T-helper 2 cell treated with Interferon-gamma antibody and Interleukin-4, amounts not matched to agents 100 ng/mL and 5 ng/mL, for 36 hours (primary cell): ENCODE measurements around the gene MCUB. TPM values are rescaled to one million over a fixed set of nuclear protein-coding genes. Genes with fewer than 3 reads are reported as not detected.

Source experiments
- intact Hi-C: fragments of 100-400 bp; cut with micrococcal nuclease; formaldehyde crosslinking; loops from one replicate; pipeline ENCODE4 v1.15.1; 2023
- total RNA-seq: library from RNA; stranded (reverse); gene quantifications from 2 replicates; pipeline ENCODE4 v1.2.3, GENCODE V29; 2022

Gene MCUB
- total RNA-seq, 1 donor from 2014 or later: 72.8 TPM

DNA sequence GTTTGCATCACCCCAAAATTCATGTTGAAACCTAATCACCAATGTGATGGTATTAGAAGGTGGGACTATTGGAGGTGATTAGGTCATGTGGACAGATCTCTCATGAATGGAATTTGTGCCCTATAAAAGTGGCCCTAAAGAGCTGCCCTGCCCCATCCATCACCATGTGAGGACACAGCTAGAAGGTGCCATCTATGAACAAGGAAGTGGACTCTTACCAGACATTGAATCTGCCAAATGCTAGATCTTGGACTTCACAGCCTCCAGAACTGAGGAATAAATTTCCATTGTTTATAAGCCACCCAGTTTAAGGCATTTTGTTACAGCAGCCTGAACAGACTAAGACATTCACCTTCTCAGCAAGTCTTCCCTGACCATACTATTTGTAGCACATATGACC is 162.3 kb downstream of the MCUB start:
- intact Hi-C loops: no loop called here

GRCh38 chr4:109723110-109723509 is 163.1 kb downstream of the MCUB start:
- intact Hi-C loops: no loop called here

DNA sequence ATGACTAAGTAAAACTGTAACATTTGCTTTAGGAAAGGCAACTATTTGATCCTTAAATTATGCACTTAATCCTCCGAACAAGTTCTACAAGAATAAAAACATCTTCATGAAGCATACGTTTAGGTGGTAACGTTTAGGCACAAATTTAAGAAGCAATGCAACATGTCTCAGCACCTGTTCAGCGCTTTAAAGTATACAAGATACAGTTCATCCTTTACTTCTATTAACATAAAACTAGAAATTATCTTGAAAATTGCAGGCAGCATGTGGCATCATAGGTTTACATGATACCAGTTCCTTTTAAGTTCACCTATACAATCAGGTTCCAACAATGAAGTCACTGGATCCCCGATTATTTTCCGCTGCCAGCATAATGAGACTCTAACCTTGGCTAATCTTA is 168.3 kb downstream of the MCUB start:
- intact Hi-C loops: no loop called here

GRCh38 chr4:109729117-109729717 is 169.2 kb downstream of the MCUB start:
- intact Hi-C loops: loop anchor here (1.0 kb wide), 2 partner anchors 26 to 168 kb away; partner anchors contain the start of gene CASP6

DNA sequence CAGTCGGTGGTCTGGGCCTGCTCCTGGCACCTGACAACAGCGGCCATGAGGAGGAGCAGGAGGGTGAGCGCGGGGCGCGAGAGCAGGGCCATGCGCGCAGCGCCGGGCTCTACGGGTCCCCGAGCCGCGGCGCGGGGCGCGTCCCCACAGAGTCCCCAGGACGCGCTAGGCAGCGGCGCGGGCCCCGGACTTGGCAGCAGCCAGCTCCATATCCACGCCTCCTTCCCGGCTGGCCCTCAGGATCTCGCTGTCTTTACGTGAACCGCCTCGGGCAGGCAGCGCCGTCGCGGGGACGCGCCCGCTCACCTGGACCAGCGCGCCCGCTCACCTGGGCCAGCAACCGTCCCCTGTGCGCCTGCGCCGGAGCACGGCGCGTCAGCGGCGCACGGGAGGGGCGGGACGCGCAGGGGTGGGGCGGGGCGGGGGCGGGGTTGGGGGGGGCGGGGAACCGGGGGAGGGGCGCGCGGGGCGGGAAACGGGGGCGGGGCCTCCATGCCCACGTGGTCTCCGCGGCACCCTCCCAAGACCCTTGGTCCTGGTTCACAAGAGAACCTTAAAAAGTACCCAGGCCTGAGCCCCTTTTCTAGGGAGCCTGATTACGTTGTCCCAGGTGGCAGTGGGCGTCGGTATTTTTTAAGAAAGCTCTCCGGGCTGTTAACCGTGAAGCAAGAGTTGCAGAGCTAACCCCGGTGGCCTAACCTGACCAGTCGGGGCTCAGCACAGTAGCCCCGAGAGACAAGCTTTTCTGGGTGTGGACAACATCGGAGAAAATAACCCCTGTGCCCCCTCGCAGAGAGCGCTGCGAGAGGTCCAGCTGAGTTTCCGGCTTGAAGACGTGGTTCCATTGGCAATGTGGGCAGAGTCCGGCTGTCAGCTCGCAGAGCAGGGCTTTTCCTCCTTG is 169.9 kb downstream of the MCUB start, which contains the start of gene PLA2G12A:
TSS of gene PLA2G12A (minus strand) at position 353 of the 901 bp plus-strand sequence. CDS start at position 92, 261 bp downstream.
- intact Hi-C loops: loop anchor here (1.0 kb wide), 5 partner anchors 27 to 1741 kb away; partner anchors contain the start of genes CASP6, GAR1, HADH and SEC24B

DNA sequence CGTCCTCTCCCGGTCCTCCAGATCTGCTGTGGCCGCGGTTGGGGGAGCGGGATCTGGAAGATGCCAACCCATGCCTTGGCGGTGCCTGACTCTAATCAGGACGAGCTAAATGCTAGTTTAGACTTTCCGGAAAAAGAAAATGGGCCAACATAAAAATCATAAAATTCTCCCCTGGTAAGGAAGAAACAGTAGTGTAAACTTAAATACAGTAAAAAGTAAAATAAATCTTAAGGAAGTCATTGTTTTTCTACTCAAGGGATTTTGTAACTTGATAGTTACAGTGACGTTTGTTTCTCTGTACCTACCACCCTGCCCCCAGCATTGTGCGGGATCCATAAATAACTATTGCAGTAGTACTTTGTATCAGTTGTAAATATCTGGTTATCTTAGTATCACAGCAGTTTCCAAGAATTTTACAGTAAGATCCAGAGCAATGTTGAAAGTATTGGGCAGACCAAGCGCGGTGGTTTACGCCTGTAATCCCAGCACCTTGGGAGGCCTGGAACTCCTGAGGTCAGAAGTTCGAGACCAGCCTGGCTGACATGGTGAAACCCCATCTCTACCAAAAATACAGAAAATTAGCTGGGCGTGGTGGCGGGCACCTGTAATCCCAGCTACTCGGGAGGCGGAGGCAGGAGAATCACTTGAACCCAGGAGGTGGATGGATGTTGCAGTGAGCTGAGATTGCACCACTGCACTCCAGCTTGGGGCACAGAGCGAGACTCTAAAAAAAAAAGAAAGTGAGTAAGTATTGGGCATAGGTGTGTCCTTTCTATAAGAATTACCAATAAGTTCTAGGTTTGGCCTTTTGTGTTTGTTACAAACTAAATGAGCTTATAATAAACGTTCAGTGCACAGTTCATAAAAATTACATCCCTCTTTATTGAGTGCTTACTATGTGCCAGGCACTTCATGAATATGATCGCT is 170.8 kb downstream of the MCUB start:
- intact Hi-C loops: loop anchor here (1.0 kb wide), 3 partner anchors 84 to 1742 kb away; partner anchors contain the start of genes GAR1, HADH and SEC24B

- intact Hi-C loops: no loop called here
These were observed 173.7 kb downstream of the MCUB start for GRCh38 chr4:109733728-109734127.

GRCh38 chr4:109735566-109736365 is 175.7 kb downstream of the MCUB start:
- intact Hi-C loops: no loop called here

Other genes starting within 250 kb of the MCUB start
- gene SEC24B, start 126.4 kb upstream of the MCUB start, total RNA-seq: 25.6 and 26.6 TPM in 2 replicates
- 30.5 and 33.1 TPM in 2 replicates for gene CASP6, start 143.2 kb downstream of the MCUB start, total RNA-seq
- gene PLA2G12A, start 169.8 kb downstream of the MCUB start, total RNA-seq: 9.5 and 9.7 TPM in 2 replicates
- 0.09 TPM in 1 of 2 replicates, not detected in the other for gene CFI, start 241.8 kb downstream of the MCUB start, total RNA-seq